GM21528 (cell line): ENCODE results near the gene NKX6-2.
"Not testable (repeated sequence)": the region's sequence is repeated elsewhere in the genome, so short reads cannot be mapped to it uniquely, and the experiment has no call there.

Experiments
- ATAC-seq: cut with Tn5 transposase; IDR thresholded peaks from one replicate; pipeline ENCODE4 v1.9.1; 2021; ENCODE audit warnings: mild to moderate bottlenecking, moderate library complexity; ENCODE audit not compliant: unreplicated experiment, low FRiP score

NKX6-2 gene

DNA sequence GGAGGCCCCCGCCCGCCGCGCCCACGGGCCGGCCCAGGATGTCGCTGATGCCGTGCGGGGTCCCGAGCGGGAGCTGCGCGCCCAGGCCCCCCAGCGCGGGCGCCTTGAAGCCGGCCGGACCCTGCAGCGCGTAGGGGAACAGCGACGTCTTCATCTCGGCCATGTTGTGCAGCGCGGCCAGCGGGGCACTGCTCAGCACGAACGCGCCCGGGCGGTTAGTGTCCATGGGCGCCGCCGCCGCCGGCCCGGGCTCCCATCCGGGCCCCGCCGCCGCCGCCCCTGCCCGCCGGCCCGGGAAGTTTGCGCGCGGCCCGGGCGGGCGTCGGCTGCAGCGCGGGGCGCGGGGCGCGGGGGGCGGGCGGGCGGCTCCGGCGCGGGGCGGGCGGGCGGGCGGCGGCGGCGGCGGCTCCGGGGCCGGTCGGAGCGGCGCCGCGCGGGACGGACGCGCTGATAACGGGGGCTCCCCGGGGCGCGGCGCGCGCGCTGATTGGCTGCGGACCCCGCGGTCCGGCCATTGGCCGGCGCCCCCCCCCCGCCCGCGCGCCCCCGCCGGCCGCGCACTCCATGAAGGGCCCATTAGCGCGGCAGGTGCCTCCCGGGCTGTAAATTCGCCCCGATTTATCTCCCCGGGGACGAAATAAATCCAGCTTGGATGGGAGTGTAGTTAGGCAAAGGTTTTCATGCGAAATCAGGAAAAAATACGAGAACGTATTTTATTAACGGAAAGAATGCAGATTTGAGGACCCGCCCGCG, at the start of gene NKX6-2:
NKX6-2 (minus strand) TSS at position 425 of the 753 bp plus-strand sequence; CDS start at position 226, 199 bp downstream.
- no peak for ATAC-seq

DNA sequence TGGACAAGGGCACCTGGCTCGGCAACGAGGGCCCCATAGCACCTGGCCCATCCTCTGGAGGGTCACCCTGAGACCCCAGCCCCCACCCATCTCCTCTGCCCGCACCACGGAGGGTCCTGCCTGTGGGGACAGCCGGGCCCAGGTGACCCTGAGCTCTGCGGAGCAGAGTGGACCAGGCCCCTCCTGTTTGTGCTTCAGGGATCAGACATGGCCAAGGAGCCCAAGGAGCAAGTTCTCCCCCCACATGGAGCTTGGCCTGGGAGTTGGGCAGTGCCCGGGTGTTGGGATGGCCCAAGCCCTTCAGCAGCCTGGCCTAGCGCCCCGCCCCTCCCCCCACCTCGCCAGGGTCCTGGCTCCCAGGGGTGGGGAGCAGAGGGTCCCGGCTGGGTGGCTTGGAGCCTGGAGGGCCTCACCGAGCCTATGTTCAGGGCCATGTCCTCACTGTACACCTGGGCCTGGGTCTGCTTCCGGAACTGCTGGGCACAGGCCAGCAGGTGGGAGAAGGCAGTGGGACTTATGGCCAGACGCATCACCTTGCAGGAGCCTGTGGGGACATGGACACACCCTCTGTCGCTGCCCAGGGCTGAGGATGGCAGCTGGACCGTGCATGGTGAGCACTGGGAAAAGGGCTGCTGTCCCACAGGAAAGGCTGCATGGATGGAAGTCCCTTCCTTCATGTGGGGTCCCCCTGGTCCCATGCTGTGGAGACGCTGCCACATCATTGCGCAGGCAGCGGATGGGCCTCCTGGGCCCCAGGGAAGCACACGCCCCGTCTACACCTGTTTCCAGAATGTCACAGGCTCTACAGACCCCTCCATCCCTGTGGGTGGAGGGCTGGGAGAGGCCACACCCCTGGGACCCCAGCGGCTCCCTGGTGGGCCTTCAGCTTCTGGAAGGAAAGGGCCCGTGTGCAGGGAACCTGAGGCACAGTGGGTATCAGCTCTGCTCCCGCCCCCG, 49.2 kb upstream of the NKX6-2 start:
- no peak for ATAC-seq

DNA sequence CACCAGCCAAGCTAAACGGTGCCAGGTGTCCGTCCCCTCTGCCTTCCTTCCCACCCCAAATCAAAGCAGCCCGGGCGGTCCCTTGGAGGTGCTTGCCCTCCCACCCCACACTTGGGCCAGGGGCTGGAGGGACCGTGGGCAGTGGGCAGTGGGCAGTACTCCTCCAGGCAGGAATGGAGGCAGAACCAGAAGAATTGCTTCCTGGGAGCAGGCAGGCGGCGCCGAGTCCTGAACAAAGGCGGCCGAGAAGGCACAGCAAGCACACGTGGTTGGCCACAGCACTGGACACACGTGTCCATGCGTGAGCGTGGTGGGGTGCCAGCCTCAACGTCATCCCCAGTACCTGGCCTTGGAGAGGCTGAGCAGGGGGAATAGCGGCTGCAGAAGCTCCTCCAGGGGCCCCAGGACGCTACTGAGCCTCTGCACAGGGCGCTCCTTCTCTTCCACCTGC, 48.4 kb upstream of the NKX6-2 start:
- ATAC-seq, result no peak

DNA sequence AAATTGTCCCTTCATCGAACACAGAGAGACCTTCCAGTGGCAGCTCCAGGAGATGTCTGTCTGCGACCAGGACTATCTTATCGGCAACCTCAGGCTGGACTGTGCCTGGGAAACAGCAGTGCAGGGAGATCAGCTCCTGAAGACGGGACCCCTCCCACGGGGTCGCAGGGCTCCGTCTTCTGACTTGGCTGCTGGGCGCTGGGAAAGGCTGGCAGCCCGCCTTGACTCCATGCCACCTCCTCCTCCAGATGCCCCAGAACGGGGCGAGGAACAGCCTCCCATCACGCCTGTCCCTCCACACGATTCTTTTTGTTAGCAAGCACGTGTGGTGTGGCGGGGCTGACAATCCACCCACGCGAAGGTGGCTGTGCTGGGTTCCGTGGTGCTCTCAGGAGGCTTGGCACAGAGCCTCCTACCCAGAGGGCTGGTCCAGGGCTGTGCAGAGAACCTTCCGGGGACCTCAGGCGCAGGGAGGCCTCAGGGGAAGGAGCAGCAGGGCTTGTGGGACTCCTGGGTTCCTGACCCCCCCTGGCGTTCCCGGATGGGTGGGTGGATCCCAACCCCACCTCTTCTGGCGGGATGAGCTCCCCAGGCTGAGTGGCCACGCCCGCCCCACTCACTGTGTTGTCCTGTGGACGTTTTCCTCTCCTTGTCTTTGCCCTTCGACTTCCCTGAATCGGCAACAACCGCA, 47.6 kb upstream of the NKX6-2 start:
- ATAC-seq, result no peak

DNA sequence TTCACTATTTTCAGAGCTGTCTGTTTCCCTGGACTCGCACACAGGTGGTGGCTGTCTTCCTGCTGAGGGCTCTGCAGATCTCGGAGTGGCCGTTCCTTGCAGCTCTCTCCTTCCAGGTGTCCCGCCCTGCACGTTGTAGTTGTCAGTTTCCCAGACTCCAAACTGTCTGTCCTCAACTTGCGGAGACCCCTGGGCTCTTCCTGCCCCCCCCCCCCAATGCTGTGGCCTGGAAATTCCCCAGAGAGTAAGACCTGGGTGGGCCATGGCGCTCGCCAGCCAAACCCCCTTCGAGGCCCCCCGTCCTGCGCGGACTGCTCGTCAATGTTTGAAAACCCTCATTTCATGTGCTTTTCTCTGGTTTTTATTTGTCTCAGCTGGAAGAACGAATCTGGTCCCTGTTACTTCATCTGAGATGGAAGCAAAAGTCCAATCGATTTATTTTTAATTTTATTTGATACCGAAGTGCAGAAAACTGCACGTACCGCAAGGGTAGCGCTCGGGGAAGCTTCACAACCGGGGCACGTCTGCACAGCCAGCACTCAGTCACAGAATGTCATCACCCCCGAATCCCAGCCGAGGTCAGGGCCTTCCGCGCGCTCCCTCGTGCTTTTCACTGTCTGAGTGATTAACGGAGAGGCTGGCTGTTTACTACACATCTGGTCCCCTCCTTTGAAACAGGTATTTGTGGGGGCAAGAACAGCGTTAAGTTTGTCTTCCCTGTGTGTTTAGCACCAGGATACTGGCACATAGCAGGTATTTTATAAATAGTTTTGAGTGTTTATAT, 46.4 kb upstream of the NKX6-2 start:
- no peak for ATAC-seq

DNA sequence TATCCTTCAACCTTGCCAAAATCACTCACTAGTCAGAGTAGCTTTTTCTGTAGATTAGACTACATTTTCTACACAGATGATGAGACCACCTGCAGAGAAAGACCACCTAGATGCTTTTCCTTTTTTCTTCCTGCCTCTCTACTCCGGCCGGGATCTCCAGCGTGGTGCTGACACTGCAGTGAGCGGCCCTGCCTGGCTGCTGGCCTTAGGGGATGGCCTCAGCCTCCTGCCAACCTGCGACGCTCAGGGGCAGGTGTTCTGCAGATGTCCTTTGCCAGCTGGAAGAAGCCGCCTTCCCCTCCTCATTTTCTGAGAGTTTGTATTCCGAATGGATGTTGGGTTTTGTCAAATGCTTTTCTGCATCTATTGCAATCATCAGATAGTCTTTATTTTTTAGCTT, 43.5 kb upstream of the NKX6-2 start:
- no peak for ATAC-seq

DNA sequence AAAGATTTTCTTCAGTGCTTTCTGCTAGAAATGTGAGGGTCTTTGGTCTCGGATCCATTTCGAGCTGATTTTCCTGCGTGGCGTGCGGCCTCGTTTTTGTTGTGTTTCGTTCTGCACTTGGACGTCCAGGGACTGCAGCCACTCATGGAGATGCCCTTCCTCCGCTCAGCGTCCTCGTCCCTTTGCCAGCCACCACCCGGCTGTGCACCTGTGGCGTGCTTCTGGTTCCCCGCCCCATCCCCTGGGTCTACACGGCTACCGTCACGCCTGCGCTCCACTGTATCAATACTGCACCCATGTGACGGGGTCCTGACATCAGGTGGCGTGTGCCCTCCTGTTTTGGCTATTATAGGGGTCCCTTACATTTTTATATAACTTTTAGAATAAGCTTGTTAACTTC, 42.7 kb upstream of the NKX6-2 start:
- ATAC-seq, result no peak

DNA sequence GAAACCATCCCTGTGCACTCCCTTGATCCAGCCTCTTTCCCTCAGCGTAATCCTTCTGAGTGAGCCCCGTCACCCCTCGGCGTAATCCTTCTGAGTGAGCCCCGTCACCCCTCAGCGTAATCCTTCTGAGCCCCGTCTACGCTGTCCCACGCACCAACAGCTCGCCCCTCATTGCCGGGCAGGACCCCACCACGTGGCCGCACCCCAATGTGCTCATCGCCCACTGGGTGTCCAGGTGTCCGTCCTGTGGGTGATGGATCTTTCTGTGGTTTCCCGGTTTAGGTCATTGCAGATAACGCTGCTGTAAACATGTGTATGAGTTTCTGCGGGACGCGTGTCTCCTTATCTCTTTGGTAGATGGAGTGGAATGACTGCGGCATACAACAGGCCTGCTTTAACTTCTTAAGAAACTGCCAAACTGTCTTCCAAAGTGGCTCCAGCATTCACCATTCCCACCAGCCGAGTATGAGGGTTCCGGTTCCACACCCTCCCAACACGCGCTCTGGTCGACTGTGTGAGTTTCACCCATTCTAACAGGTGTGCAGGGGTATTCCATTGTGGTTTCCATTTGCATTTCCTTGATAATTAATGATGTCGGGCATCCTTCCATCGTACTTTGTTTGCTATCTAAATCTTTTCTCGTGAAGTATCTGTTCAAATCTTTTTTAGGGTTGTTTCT, 42.1 kb upstream of the NKX6-2 start:
- ATAC-seq, result no peak

DNA sequence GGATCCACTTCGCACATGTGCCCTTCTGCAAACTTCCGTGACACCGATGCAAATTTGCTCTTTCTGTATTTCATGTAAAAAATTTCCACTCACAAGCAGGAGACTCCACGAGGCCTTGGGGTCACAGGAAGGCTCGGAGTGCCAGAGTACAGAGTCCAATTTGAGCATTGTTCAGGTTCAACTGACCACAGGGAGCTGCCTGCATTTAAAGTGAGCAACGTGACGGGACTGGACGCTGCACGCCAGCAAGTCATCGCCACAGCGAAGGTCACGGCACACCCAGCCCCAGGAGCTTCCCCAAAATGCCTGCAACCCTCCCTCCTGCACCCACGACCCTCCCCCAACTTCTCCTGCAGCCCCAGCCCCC, 41.5 kb upstream of the NKX6-2 start:
- no peak for ATAC-seq

DNA sequence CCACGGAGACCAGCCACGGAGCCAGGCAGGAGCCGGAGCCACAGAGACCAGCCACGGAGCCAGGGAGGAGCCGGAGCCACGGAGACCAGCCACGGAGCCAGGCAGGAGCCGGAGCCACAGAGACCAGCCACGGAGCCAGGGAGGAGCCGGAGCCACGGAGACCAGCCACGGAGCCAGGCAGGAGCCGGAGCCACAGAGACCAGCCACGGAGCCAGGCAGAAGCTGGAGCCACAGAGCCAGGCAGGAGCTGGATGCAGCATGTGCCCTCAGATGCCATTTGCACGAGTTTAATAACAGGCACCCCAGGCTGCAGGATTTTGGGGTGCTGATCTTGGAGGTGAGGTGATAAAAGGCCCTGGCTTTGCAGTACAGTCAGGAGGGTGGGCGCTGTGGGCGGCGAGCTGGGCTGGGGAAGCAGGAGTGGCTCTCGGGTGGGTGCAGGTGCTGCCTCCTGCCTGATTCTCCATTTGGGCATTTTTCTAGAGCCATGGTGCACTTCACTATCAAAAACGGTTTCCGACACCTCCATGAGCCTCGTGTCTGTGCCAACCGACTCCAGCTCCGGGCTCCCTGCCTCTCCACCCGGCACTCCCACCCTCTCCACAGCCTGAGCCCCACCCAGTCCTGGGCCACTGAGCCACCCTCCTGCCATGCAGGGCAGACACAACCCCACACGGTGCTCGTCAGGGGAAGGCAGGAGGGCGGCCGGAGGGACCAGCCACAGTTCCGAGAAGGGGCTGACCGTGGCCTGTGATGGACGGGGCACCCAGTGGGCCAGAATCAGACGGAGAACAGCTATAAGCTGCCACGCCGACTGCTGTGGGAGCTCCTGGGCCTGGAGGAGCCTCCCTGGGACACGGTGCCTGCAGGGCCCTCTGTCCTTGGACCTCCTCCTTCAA, 40.8 kb upstream of the NKX6-2 start:
- no peak for ATAC-seq

DNA sequence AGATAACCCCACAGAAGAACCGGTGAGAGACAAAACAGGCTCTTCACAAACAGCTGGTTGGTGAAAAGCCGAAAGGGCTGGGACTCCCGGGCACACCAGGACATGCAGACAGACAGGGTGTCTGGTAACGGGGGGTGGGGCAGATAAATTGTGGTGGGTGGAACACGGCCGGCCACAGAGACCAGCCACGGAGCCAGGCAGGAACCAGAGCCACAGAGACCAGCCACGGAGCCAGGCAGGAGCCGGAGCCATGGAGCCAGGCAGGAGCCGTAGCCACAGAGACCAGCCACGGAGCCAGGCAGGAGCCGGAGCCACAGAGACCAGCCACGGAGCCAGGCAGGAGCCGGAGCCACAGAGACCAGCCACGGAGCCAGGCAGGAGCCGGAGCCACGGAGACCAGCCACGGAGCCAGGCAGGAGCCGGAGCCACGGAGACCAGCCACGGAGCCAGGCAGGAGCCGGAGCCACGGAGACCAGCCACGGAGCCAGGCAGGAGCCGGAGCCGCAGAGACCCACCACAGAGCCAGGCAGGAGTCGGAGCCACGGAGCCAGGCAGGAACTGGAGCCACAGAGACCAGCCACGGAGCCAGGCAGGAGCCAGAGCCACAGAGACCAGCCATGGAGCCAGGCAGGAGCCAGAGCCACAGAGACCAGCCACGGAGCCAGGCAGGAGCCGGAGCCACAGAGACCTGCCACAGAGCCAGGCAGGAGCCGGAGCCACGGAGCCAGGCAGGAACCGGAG, 40.0 kb upstream of the NKX6-2 start:
- not testable (repeated sequence) for ATAC-seq

DNA sequence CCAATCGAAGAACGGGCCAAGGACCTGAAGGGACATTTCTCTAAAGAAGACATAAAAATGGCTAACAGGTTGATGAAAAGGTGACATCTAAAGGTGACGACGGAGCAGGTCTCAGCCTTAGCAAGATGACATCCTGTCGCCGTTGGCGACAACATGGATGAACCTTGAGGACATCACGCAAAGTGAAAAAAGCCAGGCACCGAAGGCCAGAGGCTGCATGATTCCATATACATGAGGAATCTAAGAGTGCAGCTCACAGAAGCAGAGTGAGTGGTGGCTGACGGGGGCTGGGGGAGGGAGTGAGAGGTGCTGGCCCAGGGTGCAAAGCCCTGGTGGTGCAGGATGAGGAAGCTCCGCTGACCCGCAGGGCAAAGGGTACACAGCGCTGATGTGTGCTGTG, 34.1 kb upstream of the NKX6-2 start:
- ATAC-seq, result no peak

DNA sequence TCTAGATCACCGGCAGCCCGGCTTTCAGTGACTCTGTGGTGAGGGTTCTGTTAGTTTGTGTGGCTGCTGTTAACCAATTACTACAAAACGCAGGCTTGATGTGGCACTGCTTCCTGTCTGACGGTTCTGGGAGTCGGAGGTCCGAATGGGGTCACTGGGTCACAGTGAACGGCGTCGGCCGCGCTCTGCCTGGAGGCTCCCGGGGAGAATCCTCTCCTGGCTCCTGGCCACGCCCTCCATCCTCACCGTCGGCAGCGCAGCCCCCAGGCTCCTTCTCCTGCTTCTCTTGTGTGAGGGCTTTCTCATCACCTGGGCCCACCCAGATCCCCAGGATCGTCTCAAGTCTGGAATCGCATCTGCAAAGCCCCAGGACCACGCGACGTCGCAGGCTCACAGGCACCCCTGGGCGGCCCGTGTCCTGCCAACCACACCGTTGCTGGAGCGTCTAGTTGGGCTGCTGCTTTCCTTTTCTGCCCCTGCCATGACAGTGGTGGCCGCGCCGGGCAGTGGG, 31.8 kb upstream of the NKX6-2 start:
- ATAC-seq, result no peak

DNA sequence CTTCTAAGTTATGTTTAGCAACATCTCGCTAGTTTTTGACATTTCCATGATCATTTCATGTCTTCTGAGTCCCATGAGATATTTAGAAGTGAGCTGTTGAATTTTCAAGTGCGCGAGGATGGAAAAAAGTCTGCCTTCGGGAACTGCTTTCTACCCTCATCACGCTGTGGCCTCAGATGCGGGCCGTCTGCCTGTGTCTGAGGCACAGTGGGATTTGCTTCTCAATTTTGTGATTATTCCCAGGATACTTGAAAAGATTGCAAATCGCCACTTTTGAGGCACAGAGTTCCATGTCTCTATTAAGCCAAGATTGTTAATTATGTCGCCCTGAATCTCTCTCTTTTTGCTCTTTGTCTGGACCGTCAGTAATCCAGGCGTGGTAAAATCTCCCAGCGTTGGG, 30.8 kb upstream of the NKX6-2 start:
- ATAC-seq, result no peak

DNA sequence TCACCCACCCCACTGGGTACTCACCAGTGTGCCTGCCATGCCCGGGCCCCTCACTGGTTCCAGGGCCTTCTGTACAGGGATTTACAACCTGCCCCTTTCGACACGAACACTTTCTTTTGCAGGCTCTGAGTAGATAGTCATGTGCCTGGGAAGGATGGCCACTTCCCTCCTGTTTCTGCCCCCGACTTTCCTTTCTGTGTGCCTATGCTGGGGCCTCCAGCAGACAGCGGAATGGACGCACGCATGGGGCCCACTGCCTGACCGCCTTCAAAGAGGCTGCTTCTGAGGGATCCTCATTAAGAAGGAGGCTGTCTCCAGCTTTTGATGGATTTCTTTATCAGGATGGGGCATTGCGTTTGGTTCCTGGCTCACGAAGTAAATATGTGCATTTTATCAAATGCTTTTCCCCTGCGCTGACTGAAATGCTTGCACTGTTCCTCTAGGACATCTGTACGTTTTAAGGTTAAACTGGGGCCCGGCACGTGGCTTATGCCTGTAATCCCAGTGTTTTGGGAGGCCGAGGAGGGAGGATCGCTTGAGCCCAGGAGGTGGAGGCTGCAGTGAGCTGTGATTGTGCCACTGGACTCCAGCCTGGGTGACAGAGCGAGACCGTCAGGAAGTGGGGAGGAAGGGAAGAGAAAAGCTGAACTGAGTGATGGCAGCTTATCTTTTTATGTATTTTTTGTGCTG, 29.4 kb upstream of the NKX6-2 start:
- ATAC-seq, result no peak

DNA sequence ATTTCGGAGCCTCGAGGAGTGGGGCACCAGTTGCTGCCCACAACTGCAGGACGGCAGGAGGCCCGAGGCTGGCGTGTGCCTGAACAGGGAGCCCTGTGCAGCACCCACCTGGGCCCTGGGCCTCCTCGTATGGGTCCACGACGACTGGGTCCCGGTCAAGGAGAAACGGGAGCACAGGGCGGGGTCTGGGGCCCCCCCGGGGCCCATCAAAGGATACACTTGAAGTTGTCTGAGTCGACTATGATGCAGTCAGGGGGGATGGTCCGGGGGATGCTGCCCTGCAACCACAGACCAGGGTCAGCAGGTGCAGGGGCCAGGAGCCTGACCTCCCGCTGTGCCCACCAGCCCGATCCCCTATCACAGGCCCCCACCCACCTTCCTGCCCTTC, 28.5 kb upstream of the NKX6-2 start:
- ATAC-seq, result no peak
